H1 (cell line): Measurements from ENCODE around the gene SEL1L2. TPM values are rescaled to one million over a fixed set of nuclear protein-coding genes. Genes with fewer than 3 reads are reported as not detected.

Source experiments
- CTCF ChIA-PET: fragments of 300-600 bp; sonication (Branson Sonifier 250); formaldehyde crosslinking; loops from one replicate; lab custom pipeline; 2021; ENCODE audit not compliant: partially characterized antibody; lab: Charles Lee
- POLR2A ChIA-PET: fragments of 300-600 bp; sonication (Branson Sonifier 250); formaldehyde crosslinking; loops from one replicate; lab custom pipeline; 2021; ENCODE audit warnings: inconsistent platforms; ENCODE audit not compliant: partially characterized antibody; lab: Charles Lee
- DNase-seq, 2 experiments: peaks; one replicate each; pipeline versions ENCODE4 v3.0.0 to v3.0.0-alpha.2; 2010 to 2022; ENCODE audit warnings: low spot score in 2 of 2, low read depth in 1 of 2, mixed read lengths in 1 of 2
- FAIRE-seq: peaks from 2 replicates; lab custom pipeline; 2011; peaks lifted over from hg19 to GRCh38; lab: Jason Lieb, UNC
- H2AFZ ChIP-seq: 2 replicates; pipeline ENCODE4 v1.8.1; 2012; ENCODE audit warnings: low read length, inconsistent platforms
- H2AK5ac ChIP-seq: 2 replicates; pipeline ENCODE4 v1.6.1; 2013; ENCODE audit warnings: low read depth, low read length
- H2BK120ac ChIP-seq: replicated peaks from 2 replicates; pipeline ENCODE3; 2013; ENCODE audit warnings: low read depth, low read length, inconsistent platforms
- H2BK12ac ChIP-seq: 2 replicates; pipeline ENCODE4 v1.6.1; 2013; ENCODE audit warnings: low read depth, low read length
- H2BK15ac ChIP-seq: 2 replicates; pipeline ENCODE4 v1.6.1; 2013; ENCODE audit warnings: low read length
- H2BK20ac ChIP-seq: 2 replicates; pipeline ENCODE4 v1.6.1; 2013; ENCODE audit warnings: low read length
- H2BK5ac ChIP-seq: 2 replicates; pipeline ENCODE4 v1.6.1; 2013; ENCODE audit warnings: low read depth, low read length
- H3K14ac ChIP-seq: 2 replicates; pipeline ENCODE4 v1.6.1; 2013; ENCODE audit warnings: inconsistent platforms; ENCODE audit not compliant: insufficient read length
- H3K18ac ChIP-seq: 2 replicates; pipeline ENCODE4 v1.6.1; 2013; ENCODE audit warnings: low read length; ENCODE audit errors: extremely low read depth
- H3K23ac ChIP-seq: 2 replicates; pipeline ENCODE4 v1.6.1; 2013; ENCODE audit warnings: inconsistent platforms; ENCODE audit not compliant: insufficient read length
- H3K23me2 ChIP-seq: 2 replicates; pipeline ENCODE4 v1.6.1; 2013; ENCODE audit warnings: low read depth, low read length
- H3K27ac ChIP-seq: 2 replicates; pipeline ENCODE4 v1.6.1; 2011; ENCODE audit warnings: low read depth, low read length, inconsistent platforms
- H3K27me3 ChIP-seq, 4 experiments: replicated peaks in 1 of 4; 1 replicate in 1 of 4; 2 replicates in 3 of 4; pipeline versions ENCODE4 v1.6.1 to v1.8.1; 2011 to 2013; ENCODE audit warnings: low read length in 3 of 4, mild to moderate bottlenecking in 3 of 4, inconsistent platforms in 2 of 4, mixed read lengths in 2 of 4, moderate library complexity in 1 of 4; ENCODE audit not compliant: control insufficient read depth in 3 of 4, insufficient read depth in 3 of 4; ENCODE audit errors: extremely low read depth in 1 of 4
- H3K36me3 ChIP-seq, 4 experiments: 2 replicates each; pipeline versions ENCODE4 v1.6.1 to v1.8.1; 2011 to 2013; ENCODE audit warnings: mild to moderate bottlenecking in 4 of 4, low read length in 3 of 4, moderate library complexity in 2 of 4, control low read depth in 1 of 4, inconsistent platforms in 1 of 4; ENCODE audit not compliant: insufficient read depth in 4 of 4, control insufficient read depth in 2 of 4
- H3K4ac ChIP-seq: replicated peaks from 2 replicates; pipeline ENCODE3; 2013; ENCODE audit warnings: low read length, low read depth, mixed read lengths, inconsistent platforms; ENCODE audit not compliant: insufficient read length
- H3K4me1 ChIP-seq, 4 experiments: replicated peaks in 1 of 4; 1 replicate in 1 of 4; 2 replicates in 3 of 4; pipeline versions ENCODE4 v1.6.1 to v1.8.1; 2011 to 2013; ENCODE audit warnings: low read length in 3 of 4, inconsistent platforms in 2 of 4, mixed read lengths in 1 of 4; ENCODE audit not compliant: insufficient read depth in 4 of 4, control insufficient read depth in 3 of 4
- H3K4me2 ChIP-seq, 2 experiments: 2 replicates each; pipeline versions ENCODE4 v1.6.1 to v1.8.1; 2011 to 2013; ENCODE audit warnings: low read depth in 2 of 2, low read length in 2 of 2, control low read depth in 1 of 2, inconsistent platforms in 1 of 2, mild to moderate bottlenecking in 1 of 2; ENCODE audit not compliant: insufficient read depth in 1 of 2
- H3K4me3 ChIP-seq, 4 experiments: fragments of 200-600, 300-600 bp in 1 of 4; sonication (generic), shearing (Covaris generic), sonication (Bioruptor Twin) in 1 of 4; 2 replicates each; pipeline versions ENCODE4 v1.5.1 to v1.8.1; 2011 to 2016; ENCODE audit warnings: low read length in 4 of 4, low read depth in 3 of 4, control low read depth in 2 of 4, inconsistent platforms in 2 of 4, mild to moderate bottlenecking in 2 of 4, mixed read lengths in 1 of 4, moderate library complexity in 1 of 4; ENCODE audit not compliant: insufficient read depth in 2 of 4; ENCODE audit errors: extremely low read depth in 1 of 4
- H3K56ac ChIP-seq: replicated peaks from 2 replicates; pipeline ENCODE3; 2013; ENCODE audit warnings: low read depth, mild to moderate bottlenecking, mixed read lengths, low read length, inconsistent platforms; ENCODE audit not compliant: insufficient read length
- H3K79me1 ChIP-seq: 2 replicates; pipeline ENCODE4 v1.6.1; 2013; ENCODE audit warnings: low read depth, low read length, control low read depth
- H3K79me2 ChIP-seq, 2 experiments: 2 replicates each; pipeline versions ENCODE4 v1.6.1 to v1.8.1; 2012 to 2013; ENCODE audit warnings: low read length in 2 of 2, mild to moderate bottlenecking in 2 of 2, inconsistent platforms in 1 of 2; ENCODE audit not compliant: insufficient read depth in 2 of 2, control insufficient read depth in 1 of 2
- H3K9ac ChIP-seq, 4 experiments: replicated peaks in 1 of 4; 1 replicate in 1 of 4; 2 replicates in 3 of 4; pipeline versions ENCODE4 v1.6.1 to v1.8.1; 2011 to 2013; ENCODE audit warnings: low read depth in 3 of 4, low read length in 3 of 4, control low read depth in 2 of 4, mild to moderate bottlenecking in 2 of 4, moderate library complexity in 2 of 4, inconsistent platforms in 1 of 4; ENCODE audit errors: extremely low read depth in 1 of 4
- H3K9me3 ChIP-seq, 2 experiments: 2 replicates each; pipeline versions ENCODE4 v1.6.1 to v1.8.1; 2012 to 2013; ENCODE audit warnings: mild to moderate bottlenecking in 2 of 2, moderate library complexity in 2 of 2, control low read depth in 1 of 2, inconsistent platforms in 1 of 2, low read depth in 1 of 2, low read length in 1 of 2, mixed read lengths in 1 of 2; ENCODE audit not compliant: insufficient read depth in 2 of 2
- H4K20me1 ChIP-seq, 2 experiments: replicated peaks in 1 of 2; 2 replicates each; pipeline versions ENCODE3 to v1.8.1; 2011 to 2013; ENCODE audit warnings: inconsistent platforms in 2 of 2, low read length in 2 of 2, mild to moderate bottlenecking in 1 of 2; ENCODE audit not compliant: insufficient read depth in 2 of 2, control insufficient read depth in 1 of 2
- H4K5ac ChIP-seq: 2 replicates; pipeline ENCODE4 v1.6.1; 2013; ENCODE audit warnings: low read length, low read depth, mixed read lengths, inconsistent platforms; ENCODE audit not compliant: insufficient read length
- H4K8ac ChIP-seq: 2 replicates; pipeline ENCODE4 v1.8.0; 2013; ENCODE audit warnings: mild to moderate bottlenecking, moderate library complexity, low read length, inconsistent platforms; ENCODE audit not compliant: insufficient read depth; ENCODE audit errors: extremely low read depth
- H4K91ac ChIP-seq: replicated peaks from 2 replicates; pipeline ENCODE3; 2013; ENCODE audit warnings: low read length, mixed read lengths, inconsistent platforms; ENCODE audit not compliant: insufficient read length
- BCL11A ChIP-seq, 2 experiments: IDR thresholded peaks; one replicate each; pipeline ENCODE4 v1.6.1; 2011; ENCODE audit warnings: low read depth in 2 of 2, low read length in 2 of 2, mild to moderate bottlenecking in 2 of 2
- CBX8 ChIP-seq: fragments of 300-800, 300-1000 bp; sonication (generic); IDR thresholded peaks from 2 replicates; pipeline ENCODE4 v1.7.1; 2016; ENCODE audit warnings: low read depth, low read length, borderline replicate concordance
- CREB1 ChIP-seq: IDR thresholded peaks from 2 replicates; pipeline ENCODE4 v1.6.1; 2012; ENCODE audit warnings: inconsistent platforms
- FOSL1 ChIP-seq: IDR thresholded peaks from 2 replicates; pipeline ENCODE4 v1.6.1; 2011; ENCODE audit warnings: mild to moderate bottlenecking, low read depth, low read length, moderate library complexity; ENCODE audit not compliant: insufficient read depth
- HDAC2 ChIP-seq, 2 experiments: fragments of 300-600 bp in 1 of 2; sonication (generic) in 1 of 2; IDR thresholded peaks; 2 replicates each; pipeline ENCODE4 v1.6.1; 2011 to 2012; ENCODE audit warnings: low read depth in 2 of 2, low read length in 2 of 2, mild to moderate bottlenecking in 2 of 2, moderate library complexity in 2 of 2, borderline replicate concordance in 1 of 2, inconsistent platforms in 1 of 2
- KDM4A ChIP-seq: IDR thresholded peaks from one replicate; pipeline ENCODE4 v1.7.1; 2012; ENCODE audit warnings: low read depth, mild to moderate bottlenecking, moderate library complexity, low read length, inconsistent platforms; ENCODE audit not compliant: severe bottlenecking
- RBBP5 ChIP-seq: IDR thresholded peaks from 2 replicates; pipeline ENCODE4 v1.7.1; 2012; ENCODE audit warnings: low read depth, mild to moderate bottlenecking, inconsistent platforms, low read length, moderate library complexity, borderline replicate concordance
- RNF2 ChIP-seq: fragments of 200-900, 300-1000 bp; sonication (generic); IDR thresholded peaks from 2 replicates; pipeline ENCODE4 v1.7.1; 2016; ENCODE audit warnings: borderline replicate concordance, low read depth, mild to moderate bottlenecking, antibody characterized with exemption, low read length; ENCODE audit not compliant: poor library complexity, severe bottlenecking; ENCODE audit errors: missing control alignments
- SIRT6 ChIP-seq: IDR thresholded peaks from one replicate; pipeline ENCODE4 v1.7.1; 2012; ENCODE audit warnings: low read length, inconsistent platforms
- SP4 ChIP-seq: IDR thresholded peaks from 2 replicates; pipeline ENCODE4 v1.6.1; 2012; ENCODE audit warnings: low read length, inconsistent platforms
- TBP ChIP-seq: IDR thresholded peaks from 2 replicates; pipeline ENCODE4 v1.6.1; 2011; ENCODE audit warnings: low read depth, low read length, improper control_type of control experiment
- WGBS, 2 experiments: shearing (Covaris generic) in 1 of 2; methylation state at CpG; one replicate each; pipeline versions ENCODE4 v1.1.6 to v1.1.7; 2013 to 2015; ENCODE audit warnings: low lambda C conversion rate in 2 of 2, mixed read lengths in 2 of 2, inconsistent platforms in 1 of 2, low coverage in 1 of 2, missing lambda C conversion rate in 1 of 2; ENCODE audit not compliant: insufficient replicate concordance in 2 of 2, insufficient coverage in 1 of 2, insufficient read length in 1 of 2; ENCODE audit errors: extremely low coverage in 1 of 2, missing lambda C conversion rate in 1 of 2; 5-methylcytosine and 5-hydroxymethylcytosine counted together
- polyA plus RNA-seq, 7 experiments: library from polyadenylated mRNA; depleted of rRNA in 3 of 7; stranded (reverse) in 5 of 7; unstranded in 2 of 7; fragments of >200 nt in 5 of 7; fragments of 200-250 nt in 2 of 7; gene quantifications; 1 replicate in 5 of 7; 2 replicates in 1 of 7; 4 replicates in 1 of 7; pipeline versions ENCODE4 v1.2.1 to v1.2.3, GENCODE V29; 2011 to 2013; ENCODE audit warnings: missing spikeins in 2 of 7, mixed read lengths in 2 of 7
- total RNA-seq: library from RNA; stranded (reverse); fragmentation: NEBNext Ultra II Directional; extraction: Animal tissue kit (Norgen Biotek cat#: 25700); gene quantifications from 2 replicates; pipeline ENCODE4 v1.2.1, GENCODE V29; 2021

The SEL1L2 gene
- total and polyA plus RNA-seq, 2 of the 8 experiments (the other 6 are each of a cell fraction or from before 2014, with no cell fraction given) = not detected

DNA sequence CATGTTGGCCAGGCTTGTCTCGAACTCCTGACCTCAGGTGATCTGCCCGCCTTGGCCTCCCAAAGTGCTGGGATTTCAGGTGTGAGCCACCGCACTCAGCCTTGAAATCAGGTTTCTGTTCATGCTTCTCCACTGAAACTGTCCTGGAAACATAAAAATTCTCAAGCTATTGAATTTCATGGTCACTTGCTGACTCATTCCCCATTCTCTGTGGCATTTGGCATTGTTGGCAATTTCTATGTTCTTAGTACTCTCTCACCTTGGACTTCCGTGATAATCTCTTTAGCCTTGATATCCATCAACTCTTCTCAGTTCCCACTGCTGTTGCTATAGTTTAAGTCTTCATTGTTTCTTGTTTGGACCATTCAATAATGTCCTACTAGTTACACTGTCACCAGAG lies 6.2 kb downstream of the SEL1L2 start:
- Histone ChIP-seq H4K20me1 (no peaks in the 10 kb centered on the region), H4K5ac (no peak overlapping the region), H3K23ac (no peak overlapping the region), H3K56ac (no peak overlapping the region), H4K91ac (no peak overlapping the region), H3K4me2 (no peak overlapping the region), H3K79me1 (no peaks in the 10 kb centered on the region), H2BK20ac (no peak overlapping the region), H2BK15ac (no peak overlapping the region), H2BK5ac (no peak overlapping the region), H3K4ac (no peak overlapping the region), H2BK120ac (no peak overlapping the region), H3K4me1 (no peaks in the 10 kb centered on the region), H3K23me2 (no peaks in the 10 kb centered on the region), H3K18ac (no peak overlapping the region), H3K14ac (no peak overlapping the region), H4K8ac (no peak overlapping the region), H3K9me3 (no peaks in the 10 kb centered on the region), H3K9ac (no peak overlapping the region), H3K4me3 (no peak overlapping the region), H3K79me2 (no peaks in the 10 kb centered on the region), H2AK5ac (no peak overlapping the region), H2BK12ac (no peak overlapping the region), H3K27ac (no peak overlapping the region), H3K36me3 (no peaks in the 10 kb centered on the region), H3K27me3 (no peaks in the 10 kb centered on the region), H2AFZ (no peak overlapping the region)
- TF ChIP-seq RBBP5 (no peak), CBX8 (no peak), BCL11A (IDR thresholded peaks at IDR 0.05; ENCODE audit: low read depth in 2 of 2, low read length in 2 of 2) (no peak), FOSL1 (no peak), SP4 (no peak), HDAC2 (IDR thresholded peaks at IDR 0.05; ENCODE audit: borderline replicate concordance in 1 of 2, low read depth in 2 of 2, low read length in 2 of 2) (no peak), KDM4A (no peak), CREB1 (no peak), RNF2 (no peak), TBP (no peak), SIRT6 (no peak)
- FAIRE-seq (no peak), DNase-seq (no peak)
- ChIA-PET CTCF (interaction anchor here (0.9 to 2.1 kb wide), 2 partner anchors 16 to 31 kb away, joined by 3 to 6 read pairs; no protein-coding TSS in a partner anchor), POLR2A (no interaction called here)
- WGBS, 2 experiments = 79% methylated on average over 4 of the region's 4 CpGs; no CpG with 5 or more reads in 1 of the 2 experiments
